HCT116 (cell line): ENCODE results near the gene SPTLC3. TPM values are rescaled to one million over a fixed set of nuclear protein-coding genes. Genes with fewer than 3 reads are reported as not detected.

Experiments used
- ATAC-seq: fragments of 200-7000 bp; cut with Tn5 transposase; 2 replicates; pipeline ENCODE4 v1.9.1; 2020; ENCODE audit warnings: mild to moderate bottlenecking, moderate library complexity
- BruUV-seq: library from RNA; stranded (reverse); fragments of 400-500 nt; replicated peaks from 2 replicates; lab custom pipeline; 2021; lab: Mats Ljungman, UMichigan
- CTCF ChIA-PET: fragments of 300-600 bp; sonication (Branson Sonifier 250); formaldehyde crosslinking; loops from one replicate; lab custom pipeline; 2021; ENCODE audit warnings: antibody characterized with exemption; lab: Charles Lee
- POLR2A ChIA-PET: fragments of 300-600, 350-600 bp; sonication (Branson Sonifier 250); formaldehyde crosslinking; loops from one replicate; lab custom pipeline; 2021; ENCODE audit warnings: antibody characterized with exemption; lab: Charles Lee
- RAD21 ChIA-PET, 2 experiments: fragments of 300-600 bp; sonication (Branson Sonifier 250); formaldehyde crosslinking; loops; one replicate each; lab custom pipeline; 2023; ENCODE audit warnings: low total read pairs in 2 of 2; ENCODE audit not compliant: uncharacterized antibody in 2 of 2, unreplicated experiment in 2 of 2, low non-redundant PET in 1 of 2; lab: Charles Lee
- DNase-seq: peaks from one replicate; pipeline ENCODE4 v3.0.0-alpha.2; 2010; ENCODE audit warnings: low read depth, low spot score
- H2AFZ ChIP-seq: fragments of 200-600 bp; shearing (Covaris generic), sonication (generic); 2 replicates; pipeline ENCODE4 v1.6.1; 2017; ENCODE audit warnings: low read depth, mixed run types, mixed read lengths, antibody characterized with exemption, low read length; ENCODE audit not compliant: poor library complexity, severe bottlenecking
- H3K27ac ChIP-seq: 2 replicates; pipeline ENCODE4 v1.5.1; 2012; ENCODE audit warnings: low read depth, low read length
- H3K27me3 ChIP-seq: fragments of 200-600 bp; sonication (generic); 2 replicates; pipeline ENCODE4 v1.6.1; 2016; ENCODE audit warnings: mixed run types, low read length, mixed read lengths; ENCODE audit not compliant: insufficient read depth
- H3K36me3 ChIP-seq, 2 experiments: fragments of 200-500 bp in 1 of 2; fragments of 200-600 bp in 1 of 2; sonication (Bioruptor generic) in 1 of 2; sonication (generic) in 1 of 2; 2 replicates each; pipeline versions ENCODE4 v1.5.1 to v1.6.1; 2014 to 2016; ENCODE audit warnings: low read length in 2 of 2, inconsistent platforms in 1 of 2, mixed read lengths in 1 of 2, mixed run types in 1 of 2; ENCODE audit not compliant: insufficient read depth in 2 of 2, control insufficient read depth in 1 of 2
- H3K4me1 ChIP-seq, 2 experiments: fragments of 200-600 bp in 1 of 2; sonication (generic) in 1 of 2; 2 replicates each; pipeline versions ENCODE4 v1.5.1 to v1.6.1; 2012 to 2017; ENCODE audit warnings: low read length in 2 of 2, inconsistent platforms in 1 of 2, mild to moderate bottlenecking in 1 of 2, mixed read lengths in 1 of 2, mixed run types in 1 of 2, moderate library complexity in 1 of 2; ENCODE audit not compliant: insufficient read depth in 2 of 2, control insufficient read depth in 1 of 2
- H3K4me2 ChIP-seq: fragments of 200-600 bp; sonication (generic); 2 replicates; pipeline ENCODE4 v1.6.1; 2017; ENCODE audit warnings: mixed run types, low read length, mixed read lengths
- H3K4me3 ChIP-seq, 2 experiments: fragments of 200-600 bp in 1 of 2; sonication (generic) in 1 of 2; replicated peaks in 1 of 2; 2 replicates each; pipeline ENCODE4 v1.5.1; 2011 to 2016; ENCODE audit warnings: low read length in 2 of 2, control low read depth in 1 of 2, low read depth in 1 of 2, mild to moderate bottlenecking in 1 of 2, mixed read lengths in 1 of 2, mixed run types in 1 of 2
- H3K79me2 ChIP-seq: fragments of 200-600 bp; sonication (generic); 2 replicates; pipeline ENCODE4 v1.6.1; 2017; ENCODE audit warnings: mild to moderate bottlenecking, mixed run types, low read length, moderate library complexity, mixed read lengths; ENCODE audit not compliant: insufficient read depth
- H3K9ac ChIP-seq: fragments of 200-600 bp; sonication (generic); 2 replicates; pipeline ENCODE4 v1.6.1; 2016; ENCODE audit warnings: low read length, mixed read lengths
- H3K9me2 ChIP-seq: fragments of 200-600 bp; sonication (generic), shearing (Covaris generic); 2 replicates; pipeline ENCODE4 v1.6.1; 2017; ENCODE audit warnings: mixed run types, mild to moderate bottlenecking, moderate library complexity; ENCODE audit not compliant: insufficient read depth
- H3K9me3 ChIP-seq, 2 experiments: fragments of 200-500 bp in 1 of 2; fragments of 200-600 bp in 1 of 2; sonication (Bioruptor generic) in 1 of 2; sonication (generic) in 1 of 2; 2 replicates each; pipeline ENCODE4 v1.6.1; 2014 to 2017; ENCODE audit warnings: low read length in 2 of 2, mixed read lengths in 2 of 2, inconsistent platforms in 1 of 2, low read depth in 1 of 2, mild to moderate bottlenecking in 1 of 2, mixed run types in 1 of 2, moderate library complexity in 1 of 2; ENCODE audit not compliant: control insufficient read depth in 1 of 2, insufficient read depth in 1 of 2
- H4K20me1 ChIP-seq: fragments of 200-600 bp; sonication (generic), shearing (Covaris generic); 2 replicates; pipeline ENCODE4 v1.6.1; 2017; ENCODE audit warnings: mixed run types, mild to moderate bottlenecking, moderate library complexity; ENCODE audit not compliant: insufficient read depth
- ATF3 ChIP-seq: IDR thresholded peaks from 2 replicates; pipeline ENCODE4 v1.6.1; 2012
- CEBPB ChIP-seq: IDR thresholded peaks from 2 replicates; pipeline ENCODE4 v1.6.1; 2012; ENCODE audit warnings: low read depth
- EGR1 ChIP-seq: IDR thresholded peaks from 2 replicates; pipeline ENCODE4 v1.6.1; 2012; ENCODE audit warnings: low read depth
- ELF1 ChIP-seq: IDR thresholded peaks from 2 replicates; pipeline ENCODE4 v1.6.1; 2012; ENCODE audit warnings: low read depth, borderline replicate concordance
- EZH2 ChIP-seq: fragments of 200-600 bp; sonication (generic); IDR thresholded peaks from 2 replicates; pipeline ENCODE4 v1.6.1; 2017; ENCODE audit warnings: antibody characterized with exemption, mixed run types
- EZH2phosphoT487 ChIP-seq: fragments of 200-600 bp; IDR thresholded peaks from 2 replicates; pipeline ENCODE4 v1.6.1; 2018; ENCODE audit warnings: antibody characterized with exemption, borderline replicate concordance
- MAX ChIP-seq: IDR thresholded peaks from 2 replicates; pipeline ENCODE4 v1.6.1; 2012
- SIN3A ChIP-seq: IDR thresholded peaks from 2 replicates; pipeline ENCODE4 v1.6.1; 2012; ENCODE audit warnings: low read depth
- SP1 ChIP-seq: IDR thresholded peaks from 2 replicates; pipeline ENCODE4 v1.6.1; 2012; ENCODE audit warnings: low read depth
- SRF ChIP-seq: IDR thresholded peaks from 2 replicates; pipeline ENCODE4 v1.6.1; 2012; ENCODE audit warnings: low read depth
- TCF7L2 ChIP-seq: IDR thresholded peaks from 2 replicates; pipeline ENCODE4 v1.7.0; 2011; ENCODE audit warnings: borderline replicate concordance, inconsistent platforms; ENCODE audit not compliant: insufficient read depth, insufficient read length; ENCODE audit errors: extremely low read depth
- YY1 ChIP-seq: IDR thresholded peaks from 2 replicates; pipeline ENCODE4 v1.6.1; 2011; ENCODE audit warnings: low read length, low read depth, moderate library complexity, mild to moderate bottlenecking; ENCODE audit not compliant: insufficient replicate concordance; ENCODE audit errors: extremely low read depth
- ZBTB33 ChIP-seq: IDR thresholded peaks from 2 replicates; pipeline ENCODE4 v1.6.1; 2011; ENCODE audit warnings: mild to moderate bottlenecking, low read length, moderate library complexity; ENCODE audit not compliant: insufficient replicate concordance; ENCODE audit errors: extremely low read depth
- ZNF274 ChIP-seq: fragments of 200-500 bp; sonication (Bioruptor generic); IDR thresholded peaks from 2 replicates; pipeline ENCODE4 v1.6.1; 2014; ENCODE audit warnings: mild to moderate bottlenecking, low read depth, low read length, inconsistent platforms
- intact Hi-C: fragments of 100-400 bp; cut with micrococcal nuclease; formaldehyde crosslinking; loops from 2 replicates; pipeline ENCODE4 v1.10.0; 2022
- total RNA-seq: library from RNA; stranded (reverse); gene quantifications from one replicate; pipeline ENCODE4 v1.2.1, GENCODE V29; 2021; ENCODE audit not compliant: unreplicated experiment

SPTLC3 gene
- total RNA-seq, 1 experiment from 2014 or later = not detected

GRCh38 chr20:13110796-13111195 lies 102.0 kb downstream of the SPTLC3 start:
- POLR2A ChIA-PET = no interaction called here
- TF ChIP-seq MAX (no peak), ZNF274 (no peak), EGR1 (no peak), SP1 (no peak), SRF (no peak), EZH2 (no peak), ATF3 (no peak), CEBPB (no peak), YY1 (no peak), ZBTB33 (no peak), TCF7L2 (no peak), ELF1 (no peak), EZH2phosphoT487 (no peak), SIN3A (no peak)
- BruUV-seq = no TSS peak
- Histone ChIP-seq H3K4me3 (no peak overlapping the region), H3K27me3 (peaks cover 19% of the 10 kb centered on the region), H3K9me3 (no peaks in the 10 kb centered on the region), H3K4me2 (no peak overlapping the region), H4K20me1 (no peaks in the 10 kb centered on the region), H3K9me2 (no peaks in the 10 kb centered on the region), H3K4me1 (no peaks in the 10 kb centered on the region), H3K36me3 (no peaks in the 10 kb centered on the region), H3K9ac (no peak overlapping the region), H3K79me2 (no peaks in the 10 kb centered on the region), H3K27ac (no peak overlapping the region), H2AFZ (no peak overlapping the region)
- intact Hi-C loops = loop anchor here (10.0 kb wide), 1 partner anchor 944 kb away; no protein-coding TSS in a partner anchor
- CTCF ChIA-PET = interaction anchor here (2.3 kb wide), 1 partner anchor 9 kb away, joined by 9 read pairs; no protein-coding TSS in a partner anchor
- DNase-seq (no peak), ATAC-seq (no peak)
- RAD21 ChIA-PET = no interaction called here
